ENCODE data around the gene POC1A.

Gene POC1A

DNA sequence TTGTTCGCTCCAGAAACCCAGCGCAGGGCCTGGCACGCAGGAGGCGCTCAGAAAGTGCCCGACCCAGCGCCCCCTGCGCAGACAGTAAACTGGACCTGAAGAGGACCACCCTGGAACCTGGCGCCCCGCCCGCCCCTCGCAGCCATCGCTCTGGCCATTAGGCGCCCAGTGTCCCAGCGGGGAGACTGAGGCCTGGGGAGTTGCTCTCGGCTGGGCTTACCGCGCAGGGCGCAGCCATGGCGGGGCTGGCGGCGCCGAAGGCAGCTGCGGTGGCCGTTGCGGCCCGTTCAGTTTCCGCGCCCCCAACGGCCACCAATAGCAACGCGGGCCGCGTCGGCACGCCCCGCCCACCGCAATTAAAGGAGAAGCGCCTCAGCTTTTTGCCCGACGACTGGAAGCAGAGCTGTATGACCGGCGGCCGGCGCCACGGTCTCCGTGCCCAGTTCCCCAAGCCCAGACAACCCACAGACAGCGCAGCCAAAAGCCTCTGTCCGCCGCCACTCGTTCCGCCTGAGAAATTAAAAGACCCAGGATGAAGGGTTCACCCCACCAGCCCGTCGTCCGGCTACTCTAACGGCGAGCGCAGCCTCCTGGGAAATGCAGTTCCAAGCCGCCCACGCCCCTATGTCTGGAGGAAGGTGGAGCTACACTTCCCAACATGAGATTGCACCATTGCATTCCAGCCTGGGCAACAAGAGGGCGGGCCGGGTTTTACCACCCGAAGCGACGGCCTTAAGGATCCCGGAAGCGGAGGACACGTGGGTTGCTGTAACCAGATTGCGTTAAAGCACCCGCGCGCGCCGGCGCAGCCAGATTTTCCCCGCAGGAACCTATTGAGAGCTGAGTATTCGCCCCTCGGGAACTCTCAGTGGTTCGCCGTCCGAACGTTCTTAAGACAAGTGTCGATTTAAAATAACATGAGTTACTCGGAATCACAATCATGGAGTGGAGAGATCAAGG lies at the start of gene POC1A:
POC1A (minus strand) TSS at position 289 of the 960 bp plus-strand sequence; CDS start at position 238, 51 bp downstream.
- DNase-seq (ENCODE audit: extremely low spot score): peak; percentile 90
- ChIA-PET CTCF (interaction anchor here (0.6 to 1.3 kb wide), 4 partner anchors 66 to 701 kb away, joined by 3 to 6 read pairs (median 4); no protein-coding TSS in a partner anchor), POLR2A (interaction anchor here (0.6 to 2.1 kb wide), 24 partner anchors 8 to 193 kb away, joined by 3 to 17 read pairs (median 5); partner anchors contain the start of genes ACY1 and RPL29)
- TF ChIP-seq L3MBTL2 (conservative IDR thresholded peaks at IDR 0.05) (peak; percentile 85), HDGF (IDR thresholded peaks at IDR 0.05; ENCODE audit: borderline replicate concordance) (no peak), CTBP1 (IDR thresholded peaks at IDR 0.05; ENCODE audit: borderline replicate concordance) (no peak), ELF4 (IDR thresholded peaks at IDR 0.05) (peak; percentile 93), FOXM1 (IDR thresholded peaks at IDR 0.05; ENCODE audit: borderline replicate concordance) (peak; percentile 82)

DNA sequence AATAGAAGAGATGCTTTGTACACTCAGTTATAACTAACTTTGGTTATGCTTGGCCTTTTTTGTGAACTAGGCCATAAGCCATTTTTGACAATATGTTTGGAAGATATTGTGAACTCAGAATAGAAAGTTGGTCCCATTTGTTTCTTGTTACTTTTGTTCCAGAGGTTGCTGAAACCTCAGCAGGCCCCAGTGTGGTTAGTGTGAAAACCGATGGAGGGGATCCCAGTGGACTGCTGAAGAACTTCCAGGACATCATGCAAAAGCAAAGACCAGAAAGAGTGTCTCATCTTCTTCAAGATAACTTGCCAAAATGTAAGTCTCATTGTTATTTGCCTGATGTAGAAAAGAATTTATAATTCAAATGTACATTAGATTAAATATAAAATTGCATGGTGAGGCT lies 49.5 kb upstream of the POC1A start:
- TF ChIP-seq FOXK2 (IDR thresholded peaks at IDR 0.05) (no peak), HDGF (IDR thresholded peaks at IDR 0.05; ENCODE audit: borderline replicate concordance) (no peak), CTBP1 (IDR thresholded peaks at IDR 0.05; ENCODE audit: borderline replicate concordance) (no peak), L3MBTL2 (conservative IDR thresholded peaks at IDR 0.05) (no peak), FOXA1 (IDR thresholded peaks at IDR 0.05) (no peak), ELF4 (IDR thresholded peaks at IDR 0.05) (no peak), TARDBP (IDR thresholded peaks at IDR 0.05) (no peak), FOXM1 (IDR thresholded peaks at IDR 0.05; ENCODE audit: borderline replicate concordance) (no peak), ARNT (IDR thresholded peaks at IDR 0.05) (no peak), SUZ12 (IDR thresholded peaks at IDR 0.05) (no peak), BHLHE40 (IDR thresholded peaks at IDR 0.05; ENCODE audit: borderline replicate concordance) (no peak), ZNF384 (IDR thresholded peaks at IDR 0.05) (no peak), LEF1 (IDR thresholded peaks at IDR 0.05; ENCODE audit: borderline replicate concordance) (no peak), NFRKB (IDR thresholded peaks at IDR 0.05) (no peak), SP1 (IDR thresholded peaks at IDR 0.05) (no peak)
- TF ChIP-seq, protein P1, sequence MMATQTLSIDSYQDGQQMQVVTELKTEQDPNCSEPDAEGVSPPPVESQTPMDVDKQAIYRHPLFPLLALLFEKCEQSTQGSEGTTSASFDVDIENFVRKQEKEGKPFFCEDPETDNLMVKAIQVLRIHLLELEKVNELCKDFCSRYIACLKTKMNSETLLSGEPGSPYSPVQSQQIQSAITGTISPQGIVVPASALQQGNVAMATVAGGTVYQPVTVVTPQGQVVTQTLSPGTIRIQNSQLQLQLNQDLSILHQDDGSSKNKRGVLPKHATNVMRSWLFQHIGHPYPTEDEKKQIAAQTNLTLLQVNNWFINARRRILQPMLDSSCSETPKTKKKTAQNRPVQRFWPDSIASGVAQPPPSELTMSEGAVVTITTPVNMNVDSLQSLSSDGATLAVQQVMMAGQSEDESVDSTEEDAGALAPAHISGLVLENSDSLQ (IDR thresholded peaks at IDR 0.05): no peak
- no peak for DNase-seq (ENCODE audit: extremely low spot score)
- POLR2A ChIA-PET: no interaction called here
- CTCF ChIA-PET: interaction anchor here (1.0 to 1.4 kb wide), 2 partner anchors 16 to 136 kb away, joined by 5 to 6 read pairs; no protein-coding TSS in a partner anchor

- ChIA-PET POLR2A (interaction anchor here (0.9 kb wide), 1 partner anchor 35 kb away, joined by 3 read pairs; no protein-coding TSS in a partner anchor), CTCF (interaction anchor here (1.4 kb wide), 1 partner anchor 18 kb away, joined by 6 read pairs; no protein-coding TSS in a partner anchor)
- no peak for TF ChIP-seq ARNT (IDR thresholded peaks at IDR 0.05)
- DNase-seq (ENCODE audit: extremely low spot score): no peak
These were observed 48.3 kb upstream of the POC1A start for GRCh38 chr3:52202384-52203077.

GRCh38 chr3:52200981-52201679 lies 46.9 kb upstream of the POC1A start:
- ChIA-PET POLR2A (no interaction called here), CTCF (interaction anchor here (1.0 to 1.9 kb wide), 2 partner anchors 19 to 30 kb away, joined by 3 to 12 read pairs; no protein-coding TSS in a partner anchor)
- DNase-seq (ENCODE audit: extremely low spot score): no peak
- no peak for TF ChIP-seq SP1 (IDR thresholded peaks at IDR 0.05)

DNA sequence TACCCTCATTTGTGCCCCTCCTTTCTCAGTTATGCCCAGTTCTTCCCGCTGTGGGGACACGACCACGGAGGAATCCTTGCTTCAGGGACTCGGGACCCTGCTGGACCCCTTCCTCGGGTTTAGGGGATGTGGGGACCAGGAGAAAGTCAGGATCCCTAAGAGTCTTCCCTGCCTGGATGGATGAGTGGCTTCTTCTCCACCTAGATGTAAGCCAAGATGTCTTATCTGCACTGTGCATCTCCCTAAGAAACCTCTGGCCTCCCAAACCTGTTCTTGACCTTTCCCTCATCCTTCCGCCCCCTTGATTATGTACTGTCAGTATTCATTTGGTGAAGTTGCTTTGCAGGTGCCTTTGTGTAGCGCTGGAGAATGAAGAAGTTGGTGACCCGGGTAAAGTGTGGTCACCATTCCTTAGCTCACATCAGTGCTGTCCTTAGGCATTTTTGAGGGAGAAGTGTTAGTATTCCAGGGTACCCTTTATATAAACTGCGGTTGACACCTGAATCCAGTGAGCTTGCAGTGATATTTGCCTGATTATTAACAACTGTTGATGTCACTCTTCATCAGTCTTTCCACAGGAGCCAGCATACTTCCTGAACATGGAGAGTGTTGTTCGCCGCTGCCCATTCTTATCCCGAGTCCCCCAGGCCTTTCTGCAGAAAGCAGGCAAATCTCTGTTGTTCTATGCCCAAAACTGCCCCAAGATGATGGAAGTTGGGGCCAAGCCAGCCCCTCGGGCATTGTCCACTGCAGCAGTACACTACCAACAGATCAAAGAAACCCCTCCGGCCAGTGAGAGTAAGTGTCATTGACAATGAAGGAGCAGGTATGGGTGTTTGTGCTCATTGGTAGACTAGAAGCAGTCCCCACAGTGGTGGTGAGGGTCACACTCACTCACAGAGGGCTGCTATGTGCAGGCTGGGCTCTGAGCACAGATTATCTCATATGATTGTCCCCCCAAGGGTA lies 44.7 kb upstream of the POC1A start:
- ChIA-PET CTCF (no interaction called here), POLR2A (no interaction called here)
- DNase-seq (ENCODE audit: extremely low spot score): no peak
- no peak for TF ChIP-seq FOXA1 (IDR thresholded peaks at IDR 0.05)
- no peak for TF ChIP-seq ARNT (IDR thresholded peaks at IDR 0.05)
- no peak for TF ChIP-seq BHLHE40 (IDR thresholded peaks at IDR 0.05; ENCODE audit: borderline replicate concordance)

DNA sequence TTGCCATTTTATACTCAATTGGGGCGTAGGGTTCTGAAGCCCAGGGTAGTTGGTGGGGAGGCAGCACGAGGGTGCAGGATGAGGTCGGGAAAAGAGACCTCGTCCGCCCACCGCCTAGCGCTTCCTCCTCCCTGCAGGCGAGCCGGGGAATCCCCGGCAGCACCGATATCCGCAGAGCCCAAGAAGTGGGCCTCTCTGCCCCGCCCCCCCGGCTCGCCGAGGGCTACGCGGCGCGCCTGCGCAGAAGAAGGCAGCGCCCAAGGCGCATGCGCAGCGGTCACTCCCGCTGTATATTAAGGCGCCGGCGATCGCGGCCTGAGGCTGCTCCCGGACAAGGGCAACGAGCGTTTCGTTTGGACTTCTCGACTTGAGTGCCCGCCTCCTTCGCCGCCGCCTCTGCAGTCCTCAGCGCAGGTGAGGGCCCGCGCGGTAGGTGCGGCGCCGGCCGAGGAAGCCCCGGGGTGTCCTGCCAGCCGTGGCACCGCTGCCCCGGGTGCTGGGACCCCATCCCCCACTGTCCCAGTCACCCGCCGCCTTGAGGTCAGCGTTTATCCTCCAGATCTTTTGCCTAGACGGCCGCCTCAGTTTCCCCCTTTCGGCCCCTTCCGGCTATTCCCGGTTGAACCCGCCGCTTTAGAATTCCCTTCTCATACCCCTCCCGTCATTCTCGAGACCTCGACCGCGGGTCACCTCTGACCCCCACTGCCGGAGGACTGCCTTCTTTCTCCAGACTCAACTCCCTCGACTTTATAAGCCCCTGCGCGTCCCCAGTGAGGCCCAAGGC lies 43.8 kb upstream of the POC1A start, which contains the start of gene ALAS1:
ALAS1 (plus strand) TSS at position 319 of the 784 bp plus-strand sequence. CDS start 1,082 bp downstream, outside the sequence.
- DNase-seq (ENCODE audit: extremely low spot score): peak; percentile 99
- TF ChIP-seq L3MBTL2 (conservative IDR thresholded peaks at IDR 0.05) (0 out of 2 replicates have a peak, but pooled peaks have one; percentile 83), BHLHE40 (IDR thresholded peaks at IDR 0.05; ENCODE audit: borderline replicate concordance) (no peak)
- POLR2A ChIA-PET: interaction anchor here (0.6 to 1.8 kb wide), 6 partner anchors 13 to 46 kb away, joined by 3 to 14 read pairs (median 3); partner anchors contain the start of genes POC1A and TWF2
- CTCF ChIA-PET: interaction anchor here (0.7 kb wide), 1 partner anchor 13 kb away, joined by 3 read pairs; no protein-coding TSS in a partner anchor

Measured in HEK293T (cell line).